PC-9 (cell line): ENCODE measurements around the gene UBALD2. TPM values are rescaled to one million over a fixed set of nuclear protein-coding genes. Genes with fewer than 3 reads are reported as not detected.

Experiments
- BruUV-seq: library from RNA; stranded (reverse); fragments of 400-500 nt; replicated peaks from 2 replicates; lab custom pipeline; 2021; lab: Mats Ljungman, UMichigan
- CTCF ChIA-PET: fragments of 300-600 bp; sonication (Branson Sonifier 250); formaldehyde crosslinking; loops from one replicate; lab custom pipeline; 2022; ENCODE audit warnings: antibody characterized with exemption; lab: Charles Lee
- POLR2A ChIA-PET: fragments of 300-600 bp; sonication (Branson Sonifier 250); formaldehyde crosslinking; loops from one replicate; lab custom pipeline; 2022; ENCODE audit warnings: antibody characterized with exemption; ENCODE audit not compliant: unreplicated experiment; lab: Charles Lee
- DNase-seq, 2 experiments: peaks; one replicate each; pipeline versions ENCODE4 v3.0.0 to v3.0.0-alpha.2; 2015 to 2022; ENCODE audit warnings: mixed read lengths in 1 of 2
- H2AFZ ChIP-seq: fragments of 200-600 bp; sonication (generic); 2 replicates; pipeline ENCODE4 v1.8.1; 2017; ENCODE audit warnings: antibody characterized with exemption
- H3F3A ChIP-seq: fragments of 200-600 bp; sonication (generic); 2 replicates; pipeline ENCODE4 v1.8.1; 2017; ENCODE audit warnings: antibody characterized with exemption, mild to moderate bottlenecking, low read depth; ENCODE audit not compliant: insufficient read depth
- H3K27ac ChIP-seq: fragments of 200-600 bp; sonication (generic); 2 replicates; pipeline ENCODE4 v1.6.1; 2016; ENCODE audit warnings: mixed run types
- H3K27me3 ChIP-seq: fragments of 200-600 bp; sonication (generic); 2 replicates; pipeline ENCODE4 v1.6.1; 2016; ENCODE audit warnings: low read depth, mixed run types; ENCODE audit not compliant: insufficient read depth
- H3K36me3 ChIP-seq: fragments of 200-600 bp; sonication (generic); 2 replicates; pipeline ENCODE4 v1.6.1; 2016; ENCODE audit warnings: low read depth, mixed run types
- H3K4me1 ChIP-seq: fragments of 200-600 bp; sonication (generic); replicated peaks from 2 replicates; pipeline ENCODE4 v1.6.1; 2016; ENCODE audit warnings: mixed run types; ENCODE audit not compliant: insufficient read depth
- H3K4me2 ChIP-seq: fragments of 200-600 bp; sonication (generic); 2 replicates; pipeline ENCODE4 v1.6.1; 2017; ENCODE audit warnings: mixed run types
- H3K4me3 ChIP-seq: fragments of 200-600 bp; sonication (generic); 2 replicates; pipeline ENCODE4 v1.6.1; 2016; ENCODE audit warnings: mixed run types
- H3K79me2 ChIP-seq: fragments of 200-600 bp; sonication (generic); 2 replicates; pipeline ENCODE4 v1.6.1; 2017; ENCODE audit warnings: low read depth, mixed run types
- H3K9me2 ChIP-seq: fragments of 200-600 bp; sonication (generic); 2 replicates; pipeline ENCODE4 v1.8.1; 2017; ENCODE audit warnings: mild to moderate bottlenecking; ENCODE audit not compliant: insufficient read depth
- H3K9me3 ChIP-seq: fragments of 200-600 bp; sonication (generic); 2 replicates; pipeline ENCODE4 v1.8.1; 2016; ENCODE audit warnings: low read depth; ENCODE audit not compliant: insufficient read depth
- H4K20me1 ChIP-seq: fragments of 200-600 bp; sonication (generic); 2 replicates; pipeline ENCODE4 v1.8.1; 2017; ENCODE audit not compliant: insufficient read depth
- EZH2 ChIP-seq: fragments of 200-600 bp; sonication (generic); IDR thresholded peaks from 2 replicates; pipeline ENCODE4 v1.8.0; 2017; ENCODE audit warnings: antibody characterized with exemption, low read depth
- intact Hi-C: fragments of 100-400 bp; cut with micrococcal nuclease; formaldehyde crosslinking; loops from one replicate; pipeline ENCODE4 v1.10.0; 2022; ENCODE audit not compliant: unreplicated experiment
- total RNA-seq: library from RNA; stranded (reverse); gene quantifications from 2 replicates; pipeline ENCODE4 v1.2.3, GENCODE V29; 2021
- TF ChIP-seq, protein P1 (sequence below): fragments of 200-600 bp; sonication (generic); conservative IDR thresholded peaks from 2 replicates; pipeline ENCODE4 v1.6.1; 2017; ENCODE audit warnings: mixed run types, antibody characterized with exemption, mild to moderate bottlenecking, moderate library complexity

The UBALD2 gene
- total RNA-seq, 1 experiment from 2014 or later: 134 TPM

GRCh38 chr17:76296186-76296585 lies 31.0 kb downstream of the UBALD2 start:
- Histone ChIP-seq H3K79me2 (no peaks in the 10 kb centered on the region), H3K9me2 (no peaks in the 10 kb centered on the region), H3K27me3 (no peaks in the 10 kb centered on the region), H3K27ac (no peak overlapping the region), H3K4me2 (no peak overlapping the region), H3K4me1 (no peaks in the 10 kb centered on the region), H3K36me3 (no peaks in the 10 kb centered on the region), H3K9me3 (no peaks in the 10 kb centered on the region), H2AFZ (no peak overlapping the region), H3F3A (no peaks in the 10 kb centered on the region), H3K4me3 (no peak overlapping the region), H4K20me1 (no peaks in the 10 kb centered on the region)
- intact Hi-C loops: loop anchor here (5.0 kb wide), 1 partner anchor 284 kb away; no protein-coding TSS in a partner anchor
- no TSS peak for BruUV-seq
- ChIA-PET CTCF (no interaction called here), POLR2A (interaction anchor here (0.6 kb wide), 1 partner anchor 438 kb away, joined by 5 read pairs; no protein-coding TSS in a partner anchor)
- DNase-seq: no peak
- TF ChIP-seq, protein P1, sequence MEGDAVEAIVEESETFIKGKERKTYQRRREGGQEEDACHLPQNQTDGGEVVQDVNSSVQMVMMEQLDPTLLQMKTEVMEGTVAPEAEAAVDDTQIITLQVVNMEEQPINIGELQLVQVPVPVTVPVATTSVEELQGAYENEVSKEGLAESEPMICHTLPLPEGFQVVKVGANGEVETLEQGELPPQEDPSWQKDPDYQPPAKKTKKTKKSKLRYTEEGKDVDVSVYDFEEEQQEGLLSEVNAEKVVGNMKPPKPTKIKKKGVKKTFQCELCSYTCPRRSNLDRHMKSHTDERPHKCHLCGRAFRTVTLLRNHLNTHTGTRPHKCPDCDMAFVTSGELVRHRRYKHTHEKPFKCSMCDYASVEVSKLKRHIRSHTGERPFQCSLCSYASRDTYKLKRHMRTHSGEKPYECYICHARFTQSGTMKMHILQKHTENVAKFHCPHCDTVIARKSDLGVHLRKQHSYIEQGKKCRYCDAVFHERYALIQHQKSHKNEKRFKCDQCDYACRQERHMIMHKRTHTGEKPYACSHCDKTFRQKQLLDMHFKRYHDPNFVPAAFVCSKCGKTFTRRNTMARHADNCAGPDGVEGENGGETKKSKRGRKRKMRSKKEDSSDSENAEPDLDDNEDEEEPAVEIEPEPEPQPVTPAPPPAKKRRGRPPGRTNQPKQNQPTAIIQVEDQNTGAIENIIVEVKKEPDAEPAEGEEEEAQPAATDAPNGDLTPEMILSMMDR: no peak
- no peak for TF ChIP-seq EZH2

- no peak for TF ChIP-seq EZH2
- TF ChIP-seq, protein P1: no peak
- ChIA-PET POLR2A (no interaction called here), CTCF (no interaction called here)
- Histone ChIP-seq H3K27ac (no peak overlapping the region), H3K4me1 (no peaks in the 10 kb centered on the region), H3K9me3 (no peaks in the 10 kb centered on the region), H2AFZ (no peak overlapping the region), H3F3A (no peaks in the 10 kb centered on the region), H4K20me1 (no peaks in the 10 kb centered on the region), H3K27me3 (no peaks in the 10 kb centered on the region), H3K4me2 (no peak overlapping the region), H3K36me3 (no peaks in the 10 kb centered on the region), H3K4me3 (no peak overlapping the region), H3K79me2 (no peaks in the 10 kb centered on the region), H3K9me2 (no peaks in the 10 kb centered on the region)
- DNase-seq: no peak
- intact Hi-C loops: loop anchor here (5.0 kb wide), 1 partner anchor 285 kb away; no protein-coding TSS in a partner anchor
- BruUV-seq: no TSS peak
These were observed 31.7 kb downstream of the UBALD2 start for GRCh38 chr17:76296889-76297288.

GRCh38 chr17:76297436-76297835 lies 32.3 kb downstream of the UBALD2 start:
- Histone ChIP-seq H3K36me3 (no peaks in the 10 kb centered on the region), H3K9me3 (no peaks in the 10 kb centered on the region), H3F3A (no peaks in the 10 kb centered on the region), H3K27ac (no peak overlapping the region), H2AFZ (no peak overlapping the region), H3K4me1 (no peaks in the 10 kb centered on the region), H3K27me3 (no peaks in the 10 kb centered on the region), H3K4me3 (no peak overlapping the region), H3K4me2 (no peak overlapping the region), H3K9me2 (no peaks in the 10 kb centered on the region), H3K79me2 (no peaks in the 10 kb centered on the region), H4K20me1 (no peaks in the 10 kb centered on the region)
- BruUV-seq: no TSS peak
- TF ChIP-seq, protein P1: no peak
- TF ChIP-seq EZH2: no peak
- intact Hi-C loops: loop anchor here (5.0 kb wide), 1 partner anchor 285 kb away; no protein-coding TSS in a partner anchor
- ChIA-PET POLR2A (interaction anchor here (0.6 kb wide), 1 partner anchor 535 kb away, joined by 4 read pairs; no protein-coding TSS in a partner anchor), CTCF (interaction anchor here (0.7 kb wide), 1 partner anchor 149 kb away, joined by 4 read pairs; no protein-coding TSS in a partner anchor)
- DNase-seq: no peak
